Hippocampal formation (tissue), 2 donors: ENCODE results near the gene FKBP14.
A peak's percentile ranks its signal among the peaks of the same experiment; 100 is the strongest.

ENCODE experiments used
- DNase-seq, 2 donors: peaks; one replicate each; lab custom pipeline; 2025; lab: John Stamatoyannopoulos, UW

Gene FKBP14

DNA sequence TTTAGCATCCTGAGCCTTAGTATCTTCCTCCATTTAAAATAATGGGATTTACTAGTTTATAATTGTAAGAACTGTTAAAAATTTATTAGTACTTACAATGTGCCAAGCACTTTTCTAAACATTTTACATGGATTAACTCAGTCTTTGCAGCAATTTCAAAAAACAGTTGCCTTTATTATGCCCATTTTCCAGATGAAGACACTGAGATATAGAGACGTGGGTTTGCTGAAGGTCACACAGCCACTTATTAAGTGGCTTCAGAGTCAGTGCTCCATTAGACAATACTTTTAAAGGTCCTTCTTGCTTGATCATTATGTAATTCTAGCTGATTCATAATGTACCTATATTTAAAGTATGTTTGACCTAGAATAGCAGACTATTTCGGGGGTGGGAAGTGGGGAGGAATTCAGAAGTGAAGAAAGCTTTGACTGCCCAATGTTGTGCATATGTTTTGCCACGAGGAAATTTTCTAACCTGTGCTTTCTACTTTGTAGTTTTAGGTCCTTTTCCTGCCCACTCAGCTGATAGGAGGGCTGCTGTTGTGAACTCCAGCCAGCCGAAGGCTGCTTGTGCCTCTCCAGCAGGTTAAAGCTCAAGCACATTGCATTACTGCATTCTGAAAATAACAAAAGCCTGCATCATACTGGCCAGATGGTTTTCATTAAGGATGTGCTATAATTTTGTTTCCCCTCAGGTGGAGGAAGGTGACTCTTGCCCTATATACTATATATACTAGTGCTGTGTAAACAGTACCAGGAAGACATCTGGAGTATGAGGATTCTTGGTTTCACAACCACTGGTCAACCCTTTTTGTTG is 6.0 kb upstream of the FKBP14 start:
- no peak for DNase-seq

GRCh38 chr7:30029696-30030095 is 3.2 kb upstream of the FKBP14 start:
- DNase-seq: no peak

- peak in 1 of 2 donors; percentile 67 for DNase-seq
Measured at GRCh38 chr7:30028749-30029635, 2.5 kb upstream of the FKBP14 start.

GRCh38 chr7:30028216-30028748 is 1.8 kb upstream of the FKBP14 start, which contains the start of gene PLEKHA8:
Gene PLEKHA8 (plus strand): TSS chr7:30028412. CDS start chr7:30028763, 351 bp downstream.
- DNase-seq: peak; percentile 85 to 87

GRCh38 chr7:30027740-30028215 is 1.3 kb upstream of the FKBP14 start:
- no peak for DNase-seq

GRCh38 chr7:30027065-30027456 is 559 bp upstream of the FKBP14 start:
- peak in 1 of 2 donors; percentile 81 for DNase-seq

DNA sequence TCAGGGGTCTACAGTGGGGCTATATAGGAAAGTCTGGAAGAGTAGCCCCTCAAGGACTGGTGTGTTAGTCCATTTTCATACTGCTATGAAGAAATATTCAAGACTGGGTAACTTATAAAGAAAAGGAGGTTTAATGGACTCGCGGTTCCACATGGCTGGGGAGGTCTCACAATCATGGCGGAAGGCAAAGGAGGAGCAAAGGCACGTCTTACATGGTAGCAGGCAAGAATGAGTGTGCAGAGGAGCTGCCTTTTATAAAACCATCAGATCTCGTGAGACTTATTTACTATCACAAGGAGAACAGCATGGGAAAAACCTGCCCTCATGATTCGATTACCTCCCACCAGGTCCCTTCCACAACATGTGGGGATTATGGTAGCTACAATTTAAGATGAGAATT is 3.0 kb downstream of the FKBP14 start:
- no peak for DNase-seq

GRCh38 chr7:30022991-30023390 is 3.5 kb downstream of the FKBP14 start:
- no peak for DNase-seq

- DNase-seq: no peak
Measured at GRCh38 chr7:30020535-30020934, 6.0 kb downstream of the FKBP14 start.

- no peak for DNase-seq
Measured at GRCh38 chr7:30019960-30020359, 6.5 kb downstream of the FKBP14 start.

DNA sequence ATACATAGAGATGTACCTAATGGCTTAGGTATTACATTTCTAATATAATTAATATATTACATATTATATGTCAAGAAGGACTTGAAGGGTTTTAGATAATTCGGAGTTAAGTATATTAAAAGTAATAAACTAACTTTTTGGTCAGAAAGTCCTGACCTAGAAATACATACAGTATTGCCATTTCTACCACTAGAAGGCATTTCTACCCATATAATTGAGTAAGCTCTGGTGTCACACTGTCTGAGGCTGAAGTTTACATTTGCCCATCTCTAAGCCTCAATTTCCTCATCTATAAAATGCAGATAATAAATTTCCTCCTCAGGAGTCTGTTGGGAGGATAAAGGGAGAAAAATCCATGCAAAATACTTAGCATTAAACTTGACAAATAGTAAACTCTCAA is 7.1 kb downstream of the FKBP14 start:
- no peak for DNase-seq

DNA sequence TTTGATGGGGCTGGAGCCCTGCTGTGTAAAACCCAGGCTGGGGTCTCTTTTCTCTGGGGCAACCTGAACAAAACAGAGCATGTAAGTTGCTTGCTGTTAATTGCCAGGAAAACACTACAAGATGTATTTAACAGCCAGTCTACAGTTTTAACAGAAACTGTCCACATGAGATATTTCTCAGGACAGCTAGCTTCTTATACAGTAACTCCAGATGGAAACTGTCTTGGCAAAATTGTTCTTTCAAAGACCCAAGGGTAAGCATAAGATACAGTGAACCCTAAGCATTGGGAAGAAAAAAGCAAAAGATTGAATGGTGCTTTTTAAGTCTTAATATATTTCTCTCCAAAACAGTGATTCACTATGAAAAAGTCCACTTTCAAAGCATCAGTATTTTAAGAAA is 8.1 kb downstream of the FKBP14 start:
- DNase-seq: no peak

DNA sequence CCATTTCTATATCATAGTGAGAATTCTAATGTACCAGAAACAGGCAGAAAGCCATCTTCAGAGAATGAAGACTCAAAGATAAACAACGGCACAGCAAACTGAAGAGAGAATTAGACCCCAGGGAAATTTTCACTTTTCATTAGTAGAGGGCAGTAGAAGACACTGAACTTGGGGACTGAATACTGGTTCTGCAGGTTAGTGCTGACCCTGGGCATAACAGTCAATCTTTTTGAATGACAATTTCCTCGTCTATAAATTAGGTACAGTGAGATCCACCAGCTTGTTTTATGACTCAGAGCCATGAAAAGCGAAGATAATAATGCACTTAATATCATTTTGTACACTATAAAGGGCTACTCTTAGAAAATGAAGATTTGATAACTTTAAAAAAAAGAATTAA is 13.7 kb downstream of the FKBP14 start:
- no peak for DNase-seq

- no peak for DNase-seq
Measured at GRCh38 chr7:30010021-30010420, 16.5 kb downstream of the FKBP14 start.

GRCh38 chr7:30005464-30005863 is 21.0 kb downstream of the FKBP14 start:
- no peak for DNase-seq

DNA sequence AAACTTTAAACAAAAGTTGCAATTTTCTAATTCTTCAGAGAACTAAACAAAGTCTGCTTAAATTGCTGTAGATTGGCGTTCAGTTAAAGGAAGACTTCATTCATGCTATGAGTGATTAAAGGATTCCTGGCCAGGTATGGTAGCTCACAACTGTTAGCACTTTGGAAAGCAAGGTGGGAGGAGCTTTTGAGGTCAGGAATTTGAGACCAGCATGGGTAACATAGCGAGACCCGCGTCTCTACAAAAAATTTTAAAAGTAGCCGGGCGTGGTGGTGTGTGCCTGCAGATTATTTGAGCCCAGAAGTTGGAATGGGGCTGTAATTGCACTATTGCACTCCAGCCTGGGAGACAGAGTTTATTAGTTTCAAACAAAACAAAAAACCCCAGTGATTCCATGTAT is 23.4 kb downstream of the FKBP14 start:
- DNase-seq: no peak

- no peak for DNase-seq
Measured at GRCh38 chr7:30001998-30002397, 24.5 kb downstream of the FKBP14 start.

GRCh38 chr7:29998489-29998888 is 28.0 kb downstream of the FKBP14 start:
- DNase-seq: no peak

GRCh38 chr7:29996321-29996720 is 30.2 kb downstream of the FKBP14 start:
- no peak for DNase-seq

DNA sequence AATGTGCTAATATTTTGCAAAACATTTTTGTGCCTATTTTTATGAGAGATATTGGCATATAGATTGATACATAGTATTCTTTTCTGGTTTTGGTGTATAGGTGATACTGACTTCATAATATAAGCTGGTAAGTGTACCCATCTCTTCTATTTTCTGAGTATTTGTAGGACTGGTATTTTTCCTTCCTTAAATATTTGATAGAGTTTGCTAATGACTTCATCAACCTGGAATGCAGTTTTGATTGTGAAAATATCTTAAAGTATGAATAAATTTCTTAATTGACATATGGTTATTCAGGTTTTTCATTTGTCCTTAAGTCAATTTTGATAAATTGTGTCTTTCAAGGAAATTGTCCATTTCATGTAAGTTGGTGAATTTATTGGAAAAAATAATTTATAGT is 30.9 kb downstream of the FKBP14 start:
- DNase-seq: no peak

- DNase-seq: no peak
Measured at GRCh38 chr7:29993140-29993539, 33.4 kb downstream of the FKBP14 start.

DNA sequence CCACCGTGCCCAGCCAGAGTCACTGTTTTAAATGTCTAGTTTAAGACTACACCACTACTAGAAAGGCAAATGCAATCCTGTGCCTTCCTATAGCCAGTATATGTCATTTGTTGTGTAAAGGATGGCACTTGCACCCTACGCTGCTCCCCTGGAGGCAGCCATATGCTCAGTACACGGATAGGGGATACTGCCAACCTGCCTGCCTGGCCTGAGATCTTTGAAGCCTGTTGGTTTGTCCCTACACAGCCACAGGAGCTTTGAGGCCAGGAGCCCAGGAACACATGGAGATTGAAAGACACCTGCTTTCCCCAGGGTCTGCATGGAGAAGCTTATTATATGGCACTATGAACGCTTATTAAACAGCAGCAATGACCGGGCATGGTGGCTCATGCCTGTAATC is 34.6 kb downstream of the FKBP14 start:
- DNase-seq: no peak

- no peak for DNase-seq
Measured at GRCh38 chr7:29990931-29991330, 35.6 kb downstream of the FKBP14 start.
